Measurements from ENCODE around the gene SHKBP1. TPM values are rescaled to one million over a fixed set of nuclear protein-coding genes. Genes with fewer than 3 reads are reported as not detected.

The SHKBP1 gene
- total and polyA plus RNA-seq, 10 of the 15 experiments (the other 5 are each of a cell fraction or from before 2014, with no cell fraction given) = 2.3 to 123 (median 67.0) TPM

GRCh38 chr19:40570313-40571004 lies 6.2 kb upstream of the SHKBP1 start:
- Histone ChIP-seq H3K27me3 (replicated peaks in 1 of 2; ENCODE audit: control insufficient read depth in 2 of 2, insufficient read depth in 2 of 2, low read length in 1 of 2) (peaks cover 4 to 11% of the 10 kb centered on the region in 2 experiments; a peak in 3 of 4 replicates), H3K4me3 (no peak overlapping the region; the same call in 1 of the 2 replicates), H3K9me3 (replicated peaks; ENCODE audit: control insufficient read depth, insufficient read depth, low read length) (no peaks in the 10 kb centered on the region), H3K9ac (ENCODE audit: control insufficient read depth, insufficient read depth, low read length) (peak overlapping the region; percentile 39; the same call in 1 of the 2 replicates), H3K4me1 (ENCODE audit: control insufficient read depth, insufficient read depth, low read length) (peaks cover 4% of the 10 kb centered on the region), H3K27ac (ENCODE audit: control insufficient read depth, insufficient read depth) (no peak overlapping the region), H4K20me1 (ENCODE audit: control insufficient read depth, insufficient read depth) (no peaks in the 10 kb centered on the region), H2AFZ (ENCODE audit: control insufficient read depth, low read depth, low read length) (peak overlapping the region; percentile 82), H3K4me2 (ENCODE audit: control insufficient read depth, insufficient read depth) (peak overlapping the region; percentile 87), H3K36me3 (ENCODE audit: control insufficient read depth in 2 of 2, insufficient read depth in 2 of 2, low read length in 1 of 2) (no peaks in the 10 kb centered on the region), H3K79me2 (ENCODE audit: control insufficient read depth, insufficient read depth, low read length) (no peaks in the 10 kb centered on the region)
- WGBS (ENCODE audit: insufficient coverage, insufficient replicate concordance, low lambda C conversion rate, missing lambda C conversion rate) = 1% methylated on average over 51 of the region's 53 CpGs
- RAD21 ChIA-PET (ENCODE audit: unreplicated experiment) = interaction anchor here (0.7 to 1.5 kb wide), 8 partner anchors 17 to 429 kb away, joined by 3 to 4 read pairs (median 3); partner anchors contain the start of gene BLVRB
- in situ Hi-C loops (cut with MboI) = no loop called here
- intact Hi-C loops (cut with micrococcal nuclease; ENCODE audit: unreplicated experiment) = no loop called here
- POLR2A ChIA-PET = interaction anchor here (0.5 to 1.7 kb wide), 11 partner anchors 15 to 222 kb away, joined by 3 to 6 read pairs (median 3); partner anchors contain the start of genes BLVRB, C19orf47, PLD3 and RAB4B
- DNase-seq (ENCODE audit: low read depth, low spot score) (peak; percentile 97), ATAC-seq (peak; percentile 99), FAIRE-seq (peak; percentile 99)
- CTCF ChIA-PET = interaction anchor here (0.5 to 1.8 kb wide), 20 partner anchors 8 to 1544 kb away, joined by 3 to 14 read pairs (median 4); partner anchors contain the start of gene PSMC4
- SMC1A ChIA-PET (ENCODE audit: uncharacterized antibody, unreplicated experiment) = interaction anchor here (0.7 to 1.0 kb wide), 4 partner anchors 34 to 784 kb away, joined by 3 read pairs; no protein-coding TSS in a partner anchor
- BruUV-seq (replicated peaks) = no TSS peak
- no peak for TF ChIP-seq NFYA (IDR thresholded peaks at IDR 0.05; ENCODE audit: borderline replicate concordance, low read depth, low read length)
- no peak for TF ChIP-seq ZNF207 (IDR thresholded peaks at IDR 0.05; ENCODE audit: borderline replicate concordance)
- TF ChIP-seq NR2C1 (IDR thresholded peaks at IDR 0.05) = 0 out of 2 replicates have a peak, but pooled peaks have one; percentile 26
- TF ChIP-seq FOXM1 (IDR thresholded peaks at IDR 0.05; ENCODE audit: low read depth, low read length) = no peak
- peak; percentile 61 to 91; a peak in 3 of 4 replicates for TF ChIP-seq BHLHE40 (IDR thresholded peaks at IDR 0.05; ENCODE audit: borderline replicate concordance in 1 of 2, low read depth in 2 of 2, low read length in 1 of 2)
- TF ChIP-seq YY1 (IDR thresholded peaks at IDR 0.05; ENCODE audit: low read depth, low read length) = 0 out of 2 replicates have a peak, but pooled peaks have one; percentile 21
- TF ChIP-seq SMARCA5 (IDR thresholded peaks at IDR 0.05) = 0 out of 2 replicates have a peak, but pooled peaks have one; percentile 33
- TF ChIP-seq WRNIP1 (IDR thresholded peaks at IDR 0.05; ENCODE audit: borderline replicate concordance, low read depth, low read length) = no peak
- peak in 1 of 2 experiments; percentile 99; a peak in 2 of 3 replicates for TF ChIP-seq EGR1 (IDR thresholded peaks at IDR 0.05; ENCODE audit: borderline replicate concordance in 1 of 2, low read depth in 2 of 2, low read length in 2 of 2)
- 0 out of 2 replicates have a peak, but pooled peaks have one; percentile 48 for TF ChIP-seq GATAD2B (conservative IDR thresholded peaks at IDR 0.05; ENCODE audit: low read depth)
- TF ChIP-seq NR2F1 (conservative IDR thresholded peaks at IDR 0.05) = 0 out of 2 replicates have a peak, but pooled peaks have one; percentile 18
- TF ChIP-seq HDGF (IDR thresholded peaks at IDR 0.05) = peak; percentile 96
- no peak for TF ChIP-seq ZNF622 (IDR thresholded peaks at IDR 0.05)
- TF ChIP-seq DPF2 (IDR thresholded peaks at IDR 0.05) = peak; percentile 68
- TF ChIP-seq ELK1 (IDR thresholded peaks at IDR 0.05; ENCODE audit: low read depth, low read length) = no peak
- peak; percentile 85; the same call in 1 of the 2 replicates for TF ChIP-seq STAT1 (conservative IDR thresholded peaks at IDR 0.05)
- TF ChIP-seq USF2 (IDR thresholded peaks at IDR 0.05; ENCODE audit: borderline replicate concordance, low read depth, low read length) = peak; percentile 10; the same call in 1 of the 2 replicates
- no peak for TF ChIP-seq HCFC1 (IDR thresholded peaks at IDR 0.05; ENCODE audit: low read length)
- TF ChIP-seq NBN (IDR thresholded peaks at IDR 0.05) = 0 out of 2 replicates have a peak, but pooled peaks have one; percentile 12
- peak; percentile 60 for TF ChIP-seq USF1 (IDR thresholded peaks at IDR 0.05; ENCODE audit: borderline replicate concordance, extremely low read length, insufficient read depth, low read depth, low read length)
- peak; percentile 58; the same call in 1 of the 2 replicates for TF ChIP-seq CREB1 (IDR thresholded peaks at IDR 0.05; ENCODE audit: low read depth)
- 0 out of 2 replicates have a peak, but pooled peaks have one; percentile 18 for TF ChIP-seq RFX5 (IDR thresholded peaks at IDR 0.05; ENCODE audit: low read depth, low read length)
